Choroid plexus epithelial cell (primary cell): Measurements from ENCODE around the gene TBPL2.
A peak's percentile ranks its signal among the peaks of the same experiment; 100 is the strongest.

Experiments used
- DNase-seq: peaks from one replicate; pipeline ENCODE4 v3.0.0-alpha.2; 2010; ENCODE audit warnings: low read depth
- H3K4me3 ChIP-seq: 2 replicates; pipeline ENCODE4 v1.5.1; 2011; ENCODE audit warnings: low read depth, mild to moderate bottlenecking, control low read depth, low read length, moderate library complexity
- TF ChIP-seq, protein P1 (sequence below): conservative IDR thresholded peaks from 2 replicates; pipeline ENCODE4 v1.5.1; 2011; ENCODE audit warnings: low read depth, mild to moderate bottlenecking, control low read depth, inconsistent platforms, low read length, moderate library complexity

The TBPL2 gene

DNA sequence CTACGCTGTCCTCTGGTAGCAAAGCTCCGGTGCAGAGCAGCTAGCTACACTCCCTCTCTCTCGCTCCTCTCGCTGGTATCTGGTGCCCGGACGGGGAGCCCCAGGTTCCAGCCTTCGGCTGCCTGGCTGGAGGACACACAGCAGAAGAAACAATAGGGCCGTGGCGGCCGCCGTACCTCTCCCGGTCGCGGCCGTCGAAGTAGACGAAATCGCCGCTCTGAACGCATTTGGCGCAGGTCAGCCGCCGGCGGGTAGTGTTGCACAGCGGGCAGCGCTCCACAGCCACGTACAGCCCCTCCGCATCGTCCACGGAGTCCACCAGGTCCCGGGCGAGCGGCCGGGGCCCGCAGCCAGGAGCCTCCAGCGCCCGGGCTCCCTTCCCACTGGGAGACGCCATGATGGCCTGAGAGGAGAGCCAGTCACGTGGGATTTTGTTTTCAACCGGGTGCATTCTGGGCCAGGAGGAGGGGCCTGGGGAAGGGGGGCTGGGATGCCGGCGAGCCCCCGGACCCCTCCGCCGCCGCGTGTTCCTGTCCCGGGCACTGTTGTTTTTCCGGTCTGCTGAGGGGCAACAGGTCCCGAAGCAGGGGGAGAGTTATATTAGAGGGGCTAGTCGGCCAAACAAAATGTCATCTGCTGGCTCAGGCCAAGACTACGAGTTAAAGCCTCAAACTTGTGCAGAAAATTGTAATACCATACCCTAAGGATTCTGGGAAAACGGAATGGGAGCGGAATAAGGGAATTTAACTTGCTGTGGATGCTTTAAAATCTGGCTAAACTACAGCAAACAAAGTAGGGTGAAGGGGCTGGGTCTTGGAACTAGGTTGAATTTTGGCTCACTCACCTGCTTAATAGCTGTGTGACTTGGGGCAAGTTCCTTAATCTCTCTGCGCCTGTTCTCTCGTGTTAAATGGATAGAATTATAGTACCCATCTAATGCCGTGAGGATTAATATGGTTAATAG is 28.7 kb downstream of the TBPL2 start, which contains the start of gene ATG14:
ATG14 (minus strand) TSS at position 405 of the 964 bp plus-strand sequence; CDS start at position 397, 8 bp downstream.
- TF ChIP-seq, protein P1, sequence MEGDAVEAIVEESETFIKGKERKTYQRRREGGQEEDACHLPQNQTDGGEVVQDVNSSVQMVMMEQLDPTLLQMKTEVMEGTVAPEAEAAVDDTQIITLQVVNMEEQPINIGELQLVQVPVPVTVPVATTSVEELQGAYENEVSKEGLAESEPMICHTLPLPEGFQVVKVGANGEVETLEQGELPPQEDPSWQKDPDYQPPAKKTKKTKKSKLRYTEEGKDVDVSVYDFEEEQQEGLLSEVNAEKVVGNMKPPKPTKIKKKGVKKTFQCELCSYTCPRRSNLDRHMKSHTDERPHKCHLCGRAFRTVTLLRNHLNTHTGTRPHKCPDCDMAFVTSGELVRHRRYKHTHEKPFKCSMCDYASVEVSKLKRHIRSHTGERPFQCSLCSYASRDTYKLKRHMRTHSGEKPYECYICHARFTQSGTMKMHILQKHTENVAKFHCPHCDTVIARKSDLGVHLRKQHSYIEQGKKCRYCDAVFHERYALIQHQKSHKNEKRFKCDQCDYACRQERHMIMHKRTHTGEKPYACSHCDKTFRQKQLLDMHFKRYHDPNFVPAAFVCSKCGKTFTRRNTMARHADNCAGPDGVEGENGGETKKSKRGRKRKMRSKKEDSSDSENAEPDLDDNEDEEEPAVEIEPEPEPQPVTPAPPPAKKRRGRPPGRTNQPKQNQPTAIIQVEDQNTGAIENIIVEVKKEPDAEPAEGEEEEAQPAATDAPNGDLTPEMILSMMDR = no peak
- peak within 1 kb of the TSS; percentile 91 for H3K4me3 ChIP-seq
- peak; percentile 86 for DNase-seq

DNA sequence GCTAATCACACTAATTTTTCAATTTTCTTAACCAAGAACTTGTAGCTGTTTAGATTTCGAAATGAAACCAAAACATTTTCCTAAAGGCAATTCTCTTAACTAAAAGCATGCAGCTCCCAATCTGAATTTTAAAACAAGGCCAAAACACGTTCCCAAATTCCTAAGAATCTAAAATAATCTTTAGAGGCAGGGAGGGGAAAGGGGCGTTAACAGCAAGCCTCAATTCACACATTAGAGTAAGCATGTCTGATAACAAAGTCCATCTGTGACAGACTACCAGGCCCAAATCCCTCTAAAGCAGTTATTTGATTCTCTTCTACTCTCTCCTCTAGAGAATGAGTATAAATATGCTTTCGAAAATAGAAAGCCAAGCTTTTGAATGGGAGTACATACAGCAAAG is 29.5 kb downstream of the TBPL2 start:
- H3K4me3 ChIP-seq = peak overlapping the region; percentile 91
- TF ChIP-seq, protein P1 = no peak
- no peak for DNase-seq

DNA sequence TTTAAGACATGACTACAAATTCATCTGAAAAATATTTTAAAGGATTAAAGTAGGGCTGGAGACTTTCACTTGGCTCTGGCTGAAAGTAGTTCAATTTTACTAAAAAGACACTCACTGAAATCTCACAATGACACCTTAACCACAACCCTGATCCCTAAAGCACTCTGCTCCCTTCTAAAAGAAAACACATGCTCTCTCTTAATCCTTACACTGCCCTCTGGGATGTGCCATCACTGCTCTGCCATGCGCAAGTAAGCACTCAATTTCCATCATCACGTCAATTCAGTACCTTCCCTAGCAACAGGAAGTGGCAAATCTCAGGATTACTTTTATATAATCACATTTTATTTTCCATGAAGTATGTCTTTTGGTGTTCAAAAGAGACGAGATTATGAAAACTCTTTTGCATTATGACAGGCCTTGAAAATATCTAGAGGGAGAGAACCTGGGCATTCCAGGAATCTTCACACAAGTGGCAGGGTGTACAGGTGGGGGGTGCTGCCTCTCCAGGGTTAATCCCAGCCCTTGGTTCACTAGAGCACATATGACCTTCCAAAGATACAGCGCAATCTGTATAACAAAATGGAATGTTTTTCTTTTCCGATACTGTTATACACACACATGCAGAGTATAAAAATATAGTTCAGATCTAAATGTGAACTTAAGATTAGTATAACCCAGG is 36.1 kb downstream of the TBPL2 start:
- TF ChIP-seq, protein P1 = no peak
- DNase-seq = no peak
- no peak overlapping the region for H3K4me3 ChIP-seq

DNA sequence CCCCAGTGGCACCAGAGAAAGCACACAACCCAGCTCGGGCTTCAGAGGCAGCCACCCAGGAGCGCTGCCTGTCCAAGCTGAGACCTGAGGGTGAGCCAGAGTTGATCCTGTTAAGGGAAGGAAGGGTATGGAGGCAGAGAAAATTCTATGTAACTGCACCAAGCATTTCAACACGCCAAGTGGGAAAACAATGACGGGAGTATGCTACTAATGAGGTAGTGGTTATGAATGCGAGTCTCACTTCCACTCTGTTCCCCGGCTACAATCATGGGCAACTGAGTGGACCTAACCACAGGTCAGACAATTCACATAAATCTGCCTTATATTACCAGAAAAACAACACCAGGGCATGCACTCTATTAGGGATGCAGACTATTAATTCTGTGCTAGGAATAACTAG is 38.7 kb downstream of the TBPL2 start:
- H3K4me3 ChIP-seq = no peak overlapping the region
- TF ChIP-seq, protein P1 = no peak
- no peak for DNase-seq

GRCh38 chr14:55399852-55400251 is 40.6 kb downstream of the TBPL2 start:
- peak; percentile 11 for DNase-seq
- no peak overlapping the region for H3K4me3 ChIP-seq
- TF ChIP-seq, protein P1 = no peak

GRCh38 chr14:55399183-55399582 is 41.2 kb downstream of the TBPL2 start:
- TF ChIP-seq, protein P1 = no peak
- peak; percentile 22 for DNase-seq
- H3K4me3 ChIP-seq = no peak overlapping the region
